T-helper 1 cell treated with Interleukin-12 subunit alpha and Interleukin-12 subunit beta and Interleukin-4 antibody, amounts not matched to agents 30 μg/mL and 1 μg/mL, for 36 hours (primary cell): ENCODE results near the gene AHI1.
"Not testable (repeated sequence)": the region's sequence is repeated elsewhere in the genome, so short reads cannot be mapped to it uniquely, and the experiment has no call there.

Experiments used
- H3K27ac Mint-ChIP-seq: one replicate; pipeline ENCODE4 v1.8.0; 2021; ENCODE audit warnings: mild to moderate bottlenecking, mixed read lengths
- H3K27me3 Mint-ChIP-seq: one replicate; pipeline ENCODE4 v1.8.0; 2021; ENCODE audit warnings: low read depth, mixed read lengths
- H3K36me3 Mint-ChIP-seq: one replicate; pipeline ENCODE4 v1.8.0; 2021; ENCODE audit warnings: low read depth, mixed read lengths
- H3K4me1 Mint-ChIP-seq: one replicate; pipeline ENCODE4 v1.8.0; 2021; ENCODE audit warnings: low read depth, mixed read lengths
- H3K4me3 Mint-ChIP-seq: one replicate; pipeline ENCODE4 v1.8.0; 2021; ENCODE audit warnings: mild to moderate bottlenecking, moderate library complexity, mixed read lengths
- H3K9me3 Mint-ChIP-seq: one replicate; pipeline ENCODE4 v1.8.0; 2021; ENCODE audit warnings: mixed read lengths

Gene AHI1

DNA sequence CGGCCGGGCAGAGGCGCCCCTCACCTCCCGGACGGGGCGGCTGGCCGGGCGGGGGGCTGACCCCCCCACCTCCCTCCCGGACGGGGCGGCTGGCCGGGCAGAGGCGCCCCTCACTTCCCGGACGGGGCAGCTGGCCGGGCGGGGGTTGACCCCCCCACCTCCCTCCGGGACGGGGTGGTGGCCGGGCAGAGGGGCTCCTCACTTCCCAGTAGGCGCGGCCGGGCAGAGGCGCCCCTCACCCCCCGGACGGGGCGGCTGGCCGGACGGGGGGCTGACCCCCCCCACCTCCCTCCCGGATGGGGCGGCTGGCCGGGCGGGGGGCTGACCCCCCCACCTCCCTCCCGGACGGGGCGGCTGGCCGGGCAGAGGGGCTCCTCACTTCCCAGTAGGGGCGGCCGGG lies 133.9 kb downstream of the AHI1 start:
- not testable (repeated sequence) for H3K4me3 Mint-ChIP-seq, H3K4me1 Mint-ChIP-seq, H3K27ac Mint-ChIP-seq, H3K27me3 Mint-ChIP-seq
- H3K36me3 Mint-ChIP-seq: peaks cover 11% of the 10 kb centered on the region
- peaks cover 33% of the 10 kb centered on the region for H3K9me3 Mint-ChIP-seq

DNA sequence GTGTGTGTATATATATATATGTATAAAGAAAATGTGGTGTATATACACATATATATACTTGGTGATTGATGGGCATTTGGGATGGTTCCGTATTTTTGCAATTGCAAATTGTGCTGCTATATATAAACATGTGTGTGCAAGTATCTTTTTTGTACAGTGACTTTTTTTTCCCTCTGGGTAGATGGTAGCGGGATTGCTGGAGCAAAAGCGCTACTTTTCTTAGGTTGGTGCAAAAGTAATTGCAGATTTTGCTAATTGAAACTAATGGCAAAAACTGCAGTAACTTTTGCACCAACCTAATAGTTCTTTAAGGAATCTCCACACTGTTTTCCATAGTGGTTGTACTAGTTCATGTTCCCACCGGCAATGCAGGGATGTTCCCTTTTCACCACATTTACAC lies 135.4 kb downstream of the AHI1 start:
- Mint-ChIP-seq H3K36me3 (peaks cover 8% of the 10 kb centered on the region), H3K4me1 (no peaks in the 10 kb centered on the region), H3K4me3 (no peak overlapping the region), H3K9me3 (peaks cover 22% of the 10 kb centered on the region), H3K27ac (no peak overlapping the region), H3K27me3 (no peaks in the 10 kb centered on the region)

- Mint-ChIP-seq H3K9me3 (peaks cover 5% of the 10 kb centered on the region), H3K4me1 (no peaks in the 10 kb centered on the region), H3K4me3 (no peak overlapping the region), H3K36me3 (peaks cover 8% of the 10 kb centered on the region), H3K27me3 (no peaks in the 10 kb centered on the region), H3K27ac (no peak overlapping the region)
Measured at GRCh38 chr6:135360222-135360621, 137.3 kb downstream of the AHI1 start.

DNA sequence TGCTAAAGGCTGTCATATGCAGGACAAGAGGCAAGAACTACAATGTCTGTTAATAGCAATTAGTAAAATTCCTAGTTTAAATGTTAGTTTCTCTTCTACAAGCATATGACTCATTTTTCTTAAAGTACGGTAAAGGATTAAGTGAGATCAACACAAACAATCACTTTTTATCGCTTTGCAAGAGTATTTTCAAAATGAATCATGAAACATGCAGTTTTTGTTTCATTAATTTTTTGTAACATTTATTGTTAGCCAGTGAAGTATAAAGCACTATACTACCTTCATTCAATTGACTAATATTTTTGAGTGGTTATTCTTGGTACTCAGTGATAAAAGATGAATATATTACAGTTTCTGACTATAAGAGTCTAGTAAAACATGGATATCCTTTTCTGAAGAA lies 138.6 kb downstream of the AHI1 start:
- Mint-ChIP-seq H3K27me3 (no peaks in the 10 kb centered on the region), H3K9me3 (no peaks in the 10 kb centered on the region), H3K4me3 (no peak overlapping the region)

DNA sequence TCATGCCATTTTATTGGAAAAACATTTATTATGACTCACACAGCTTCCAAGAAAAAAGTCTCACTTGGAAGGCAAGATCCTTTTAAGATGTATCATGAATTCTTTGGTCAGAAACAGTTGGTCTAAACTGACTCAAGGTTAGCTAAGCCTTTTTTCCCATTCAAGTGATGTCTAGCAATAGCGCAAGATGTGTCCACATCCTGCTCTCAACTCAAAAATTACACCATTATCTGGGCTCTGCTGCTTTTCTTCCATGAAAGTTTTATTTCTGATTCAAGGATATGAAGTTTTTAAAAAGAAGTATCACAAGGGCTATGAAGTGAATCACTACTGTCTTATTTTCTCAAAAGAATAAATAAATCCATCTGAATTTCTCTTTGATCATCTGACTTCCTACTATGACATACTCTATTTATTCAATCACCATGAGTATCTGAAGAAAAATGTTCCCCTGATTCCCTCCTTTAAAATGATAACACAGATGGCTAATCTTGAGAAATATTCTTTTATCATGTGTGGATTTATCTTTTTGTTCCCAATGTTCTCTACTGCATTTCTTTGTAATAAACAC lies 139.2 kb downstream of the AHI1 start:
- no peaks in the 10 kb centered on the region for H3K4me1 Mint-ChIP-seq
- H3K4me3 Mint-ChIP-seq: no peak overlapping the region
- H3K27me3 Mint-ChIP-seq: no peaks in the 10 kb centered on the region
- H3K36me3 Mint-ChIP-seq: peaks cover 3% of the 10 kb centered on the region
- H3K9me3 Mint-ChIP-seq: no peaks in the 10 kb centered on the region
- H3K27ac Mint-ChIP-seq: no peak overlapping the region

More for the DNA sequence above, 138.6 kb downstream of the AHI1 start:
- Mint-ChIP-seq H3K27ac (no peak overlapping the region), H3K4me1 (no peaks in the 10 kb centered on the region), H3K36me3 (peaks cover 3% of the 10 kb centered on the region)

DNA sequence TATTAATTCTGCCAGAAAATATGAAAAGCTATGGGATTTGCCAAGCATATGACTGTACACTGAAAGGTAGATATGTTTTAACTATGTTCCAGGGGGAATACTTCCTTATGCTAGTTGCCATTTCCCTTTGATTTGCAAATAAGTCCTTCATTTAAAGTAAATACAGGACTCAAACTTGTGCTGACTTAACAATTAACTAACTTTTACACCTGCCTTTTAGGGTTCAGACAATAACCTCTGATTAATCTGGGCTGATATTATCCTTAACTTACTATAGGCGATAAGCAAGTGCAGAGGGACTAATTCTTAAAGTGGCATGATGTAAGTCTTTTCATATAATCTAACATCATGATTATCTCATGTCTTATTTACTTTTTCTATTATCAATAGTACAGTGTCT lies 143.1 kb downstream of the AHI1 start:
- Mint-ChIP-seq H3K27me3 (no peaks in the 10 kb centered on the region), H3K4me3 (no peak overlapping the region), H3K36me3 (no peaks in the 10 kb centered on the region), H3K4me1 (no peaks in the 10 kb centered on the region), H3K27ac (no peak overlapping the region), H3K9me3 (no peaks in the 10 kb centered on the region)

GRCh38 chr6:135353113-135353512 lies 144.4 kb downstream of the AHI1 start:
- H3K4me3 Mint-ChIP-seq: no peak overlapping the region
- H3K27me3 Mint-ChIP-seq: no peaks in the 10 kb centered on the region
- no peaks in the 10 kb centered on the region for H3K4me1 Mint-ChIP-seq
- H3K27ac Mint-ChIP-seq: no peak overlapping the region
- H3K36me3 Mint-ChIP-seq: no peaks in the 10 kb centered on the region
- no peaks in the 10 kb centered on the region for H3K9me3 Mint-ChIP-seq

GRCh38 chr6:135351635-135352034 lies 145.9 kb downstream of the AHI1 start:
- Mint-ChIP-seq H3K27me3 (no peaks in the 10 kb centered on the region), H3K27ac (no peak overlapping the region), H3K4me1 (peaks cover 3% of the 10 kb centered on the region), H3K4me3 (no peak overlapping the region), H3K36me3 (no peaks in the 10 kb centered on the region), H3K9me3 (no peaks in the 10 kb centered on the region)

DNA sequence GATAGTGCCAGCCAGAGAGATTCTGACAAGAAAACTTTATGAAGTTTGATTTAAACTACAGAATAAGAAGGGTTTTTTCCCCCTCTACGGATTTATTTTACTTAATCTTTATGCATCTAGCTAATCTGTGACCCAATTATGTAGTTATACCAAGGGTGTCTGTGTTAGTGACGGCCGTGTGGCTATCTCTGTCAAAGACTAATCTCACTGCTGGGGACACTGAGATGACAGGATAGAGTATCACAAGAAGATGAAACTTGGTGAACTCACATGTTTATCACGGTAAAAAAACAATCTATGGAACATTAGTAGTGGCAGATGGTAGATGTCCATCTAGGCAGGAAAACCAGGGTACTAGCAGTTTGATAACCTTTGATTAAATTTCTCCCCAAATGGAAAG lies 149.7 kb downstream of the AHI1 start:
- H3K27ac Mint-ChIP-seq: no peak overlapping the region
- no peaks in the 10 kb centered on the region for H3K9me3 Mint-ChIP-seq
- H3K4me3 Mint-ChIP-seq: no peak overlapping the region
- H3K27me3 Mint-ChIP-seq: no peaks in the 10 kb centered on the region
- H3K36me3 Mint-ChIP-seq: no peaks in the 10 kb centered on the region
- H3K4me1 Mint-ChIP-seq: peaks cover 4% of the 10 kb centered on the region

DNA sequence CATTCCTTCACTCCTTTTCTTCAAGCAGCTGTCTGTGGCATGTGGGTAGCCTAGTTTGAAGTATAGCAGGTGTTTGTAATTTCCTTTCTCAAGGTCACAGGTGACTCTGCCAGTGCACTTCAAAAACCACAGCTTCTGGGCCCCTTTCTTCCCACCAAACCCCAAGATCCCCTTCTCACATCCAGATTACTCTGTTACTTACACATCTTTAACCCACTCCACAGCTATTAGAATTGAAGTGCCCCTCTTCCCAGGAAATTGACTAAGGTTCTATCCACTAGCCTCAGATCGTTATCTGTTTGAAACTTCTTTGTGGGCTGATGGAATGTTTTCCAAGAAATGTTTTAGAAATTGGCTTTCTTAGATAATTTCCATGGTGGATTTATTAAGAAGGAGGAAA lies 150.8 kb downstream of the AHI1 start:
- no peak overlapping the region for H3K4me3 Mint-ChIP-seq
- no peaks in the 10 kb centered on the region for H3K9me3 Mint-ChIP-seq
- no peaks in the 10 kb centered on the region for H3K27me3 Mint-ChIP-seq
- no peaks in the 10 kb centered on the region for H3K36me3 Mint-ChIP-seq
- no peak overlapping the region for H3K27ac Mint-ChIP-seq
- peaks cover 4% of the 10 kb centered on the region for H3K4me1 Mint-ChIP-seq

- Mint-ChIP-seq H3K27me3 (no peaks in the 10 kb centered on the region), H3K4me3 (no peak overlapping the region), H3K36me3 (no peaks in the 10 kb centered on the region), H3K9me3 (no peaks in the 10 kb centered on the region), H3K27ac (no peak overlapping the region), H3K4me1 (peaks cover 4% of the 10 kb centered on the region)
Measured at GRCh38 chr6:135344526-135344925, 153.0 kb downstream of the AHI1 start.

- H3K4me3 Mint-ChIP-seq, H3K4me1 Mint-ChIP-seq, H3K9me3 Mint-ChIP-seq, H3K36me3 Mint-ChIP-seq, H3K27ac Mint-ChIP-seq, H3K27me3 Mint-ChIP-seq: not testable (repeated sequence)
Measured at GRCh38 chr6:135339920-135340319, 157.6 kb downstream of the AHI1 start.

DNA sequence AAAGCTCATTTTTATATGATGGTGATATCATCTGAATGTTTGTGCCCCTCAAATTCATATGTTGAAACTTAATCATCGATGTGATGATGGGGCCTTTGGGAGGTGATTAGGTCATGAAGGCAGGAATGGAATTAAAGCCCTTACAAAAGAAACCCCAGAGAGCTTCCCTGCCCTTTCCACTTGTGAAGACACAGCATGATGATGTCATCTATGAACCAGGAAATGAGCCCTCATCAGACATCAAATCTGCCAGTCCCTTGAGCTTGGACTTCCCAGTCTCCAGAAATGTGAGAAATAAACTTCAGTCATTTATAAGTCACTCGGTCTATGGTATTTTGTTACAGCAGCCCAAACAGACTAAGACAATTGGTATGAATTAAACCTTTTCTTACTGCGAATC lies 163.4 kb downstream of the AHI1 start:
- H3K27ac Mint-ChIP-seq: no peak overlapping the region
- no peaks in the 10 kb centered on the region for H3K4me1 Mint-ChIP-seq
- H3K4me3 Mint-ChIP-seq: no peak overlapping the region
- no peaks in the 10 kb centered on the region for H3K27me3 Mint-ChIP-seq
- H3K9me3 Mint-ChIP-seq: no peaks in the 10 kb centered on the region
- H3K36me3 Mint-ChIP-seq: no peaks in the 10 kb centered on the region

- H3K9me3 Mint-ChIP-seq: no peaks in the 10 kb centered on the region
- H3K36me3 Mint-ChIP-seq: no peaks in the 10 kb centered on the region
- no peak overlapping the region for H3K4me3 Mint-ChIP-seq
- no peak overlapping the region for H3K27ac Mint-ChIP-seq
- no peaks in the 10 kb centered on the region for H3K27me3 Mint-ChIP-seq
- H3K4me1 Mint-ChIP-seq: no peaks in the 10 kb centered on the region
Measured at GRCh38 chr6:135331002-135331401, 166.5 kb downstream of the AHI1 start.

GRCh38 chr6:135329851-135330803 lies 167.4 kb downstream of the AHI1 start:
- Mint-ChIP-seq H3K4me3 (no peak overlapping the region), H3K27me3 (no peaks in the 10 kb centered on the region), H3K9me3 (no peaks in the 10 kb centered on the region), H3K4me1 (no peaks in the 10 kb centered on the region), H3K27ac (no peak overlapping the region), H3K36me3 (no peaks in the 10 kb centered on the region)
